K562 (cell line): Measurements from ENCODE around the gene LCN12. TPM values are rescaled to one million over a fixed set of nuclear protein-coding genes. Genes with fewer than 3 reads are reported as not detected.

Experiments used
- ATF2 ChIP-seq: sonication (generic); formaldehyde crosslinking; IDR thresholded peaks from 2 replicates; pipeline ENCODE4 v1.8.1; 2022; ENCODE audit warnings: missing genetic modification reagents
- BACH1 ChIP-seq: fragments of 200-800 bp; sonication (Bioruptor generic); IDR thresholded peaks from 2 replicates; pipeline ENCODE4 v1.6.1; 2016; ENCODE audit warnings: missing genetic modification characterization, missing compliant biosample characterization
- CBFB ChIP-seq: sonication (generic); formaldehyde crosslinking; IDR thresholded peaks from 2 replicates; pipeline ENCODE4 v1.4.0; 2020; ENCODE audit warnings: mild to moderate bottlenecking, missing genetic modification reagents
- CHD4 ChIP-seq: fragments of 200-600 bp; sonication (generic); IDR thresholded peaks from 3 replicates; pipeline ENCODE4 v1.6.1; 2012; ENCODE audit warnings: low read depth, mild to moderate bottlenecking, mixed read lengths, low read length, inconsistent platforms; ENCODE audit not compliant: insufficient read depth, insufficient replicate concordance, poor library complexity, severe bottlenecking
- EP300 ChIP-seq: IDR thresholded peaks from 2 replicates; pipeline ENCODE4 v1.6.1; 2012; ENCODE audit warnings: low read length, improper control_type of control experiment
- FIP1L1 ChIP-seq: fragments of 200-400 bp; formaldehyde crosslinking; IDR thresholded peaks from 2 replicates; pipeline ENCODE4 v1.6.1; 2018; ENCODE audit warnings: mild to moderate bottlenecking, low read depth, low read length; ENCODE audit not compliant: poor library complexity, severe bottlenecking
- HDAC1 ChIP-seq, 2 experiments: fragments of 450-650 bp; IDR thresholded peaks; 2 replicates each; pipeline ENCODE4 v1.6.1; 2016 to 2017; ENCODE audit warnings: inconsistent platforms in 1 of 2, mild to moderate bottlenecking in 1 of 2, moderate library complexity in 1 of 2
- HDAC6 ChIP-seq: IDR thresholded peaks from 2 replicates; pipeline ENCODE4 v1.6.1; 2012; ENCODE audit warnings: low read depth, mild to moderate bottlenecking, control low read depth, inconsistent platforms, low read length, moderate library complexity
- HMGN3 ChIP-seq: IDR thresholded peaks from 2 replicates; pipeline ENCODE4 v1.6.1; 2011; ENCODE audit warnings: borderline replicate concordance, low read depth, mild to moderate bottlenecking, mixed read lengths, low read length; ENCODE audit not compliant: insufficient read length; ENCODE audit errors: extremely low read depth
- KDM2B ChIP-seq: fragments of 250-450 bp; sonication (Bioruptor Pico); IDR thresholded peaks from 2 replicates; pipeline ENCODE4 v1.8.0; 2021; ENCODE audit warnings: mild to moderate bottlenecking, moderate library complexity
- KDM4B ChIP-seq, 2 experiments: fragments of 450-650 bp in 1 of 2; sonication (generic) in 1 of 2; IDR thresholded peaks; 2 replicates each; pipeline ENCODE4 v1.6.1; 2016 to 2017; ENCODE audit warnings: borderline replicate concordance in 2 of 2, antibody characterized with exemption in 1 of 2, low read depth in 1 of 2, mild to moderate bottlenecking in 1 of 2
- MBD2 ChIP-seq: sonication (generic); IDR thresholded peaks from 2 replicates; pipeline ENCODE4 v1.6.1; 2016; ENCODE audit warnings: low read depth, borderline replicate concordance
- PREB ChIP-seq: sonication (generic); formaldehyde crosslinking; IDR thresholded peaks from 2 replicates; pipeline ENCODE4 v1.8.1; 2023; ENCODE audit warnings: mild to moderate bottlenecking, missing genetic modification reagents
- SMAD1 ChIP-seq: fragments of 150-350 bp; IDR thresholded peaks from 2 replicates; pipeline ENCODE4 v1.6.1; 2014; ENCODE audit warnings: low read length, low read depth; ENCODE audit not compliant: partially characterized antibody
- TAL1 ChIP-seq: fragments of 450-650 bp; IDR thresholded peaks from 2 replicates; pipeline ENCODE4 v1.6.1; 2016; ENCODE audit warnings: mild to moderate bottlenecking
- ZC3H8 ChIP-seq: fragments of 450-650 bp; IDR thresholded peaks from 2 replicates; pipeline ENCODE4 v1.6.1; 2017
- ZNF77 ChIP-seq: fragments of 250-450 bp; sonication (Bioruptor Pico); IDR thresholded peaks from 2 replicates; pipeline ENCODE4 v1.5.0; 2020
- polyA plus RNA-seq, 8 experiments: library from polyadenylated mRNA; depleted of rRNA in 4 of 8; stranded (reverse) in 5 of 8; unstranded in 3 of 8; fragments of >200 nt; fragmentation: Nextera tagmentation in 2 of 8; fragmentation: Illumina TruSeq in 1 of 8; extraction: Ambion mirVana in 2 of 8; extraction: Trizol in 1 of 8; gene quantifications; 2 replicates each; pipeline versions ENCODE4 v1.2.1 to v1.2.3, GENCODE V29; 2011 to 2014; ENCODE audit warnings: inconsistent platforms in 1 of 8, missing spikeins in 1 of 8
- total RNA-seq, 7 experiments: library from RNA; depleted of rRNA in 6 of 7; stranded (reverse); fragments of >200 nt in 6 of 7; fragmentation: Illumina TruSeq in 2 of 7; extraction: Trizol in 2 of 7; gene quantifications; 2 replicates each; pipeline versions ENCODE4 v1.2.1 to v1.2.3, GENCODE V29; 2011 to 2021; ENCODE audit warnings: low replicate concordance in 1 of 7
- TF ChIP-seq, protein P1 (sequence below): sonication (generic); IDR thresholded peaks from 2 replicates; pipeline ENCODE4 v1.6.1; 2016
- TF ChIP-seq, protein P2 (sequence below), 3 experiments: fragments of 200-800 bp in 1 of 3; fragments of 250-450 bp in 1 of 3; fragments of 450-650 bp in 1 of 3; sonication (Bioruptor Pico) in 1 of 3; sonication (Bioruptor generic) in 1 of 3; formaldehyde crosslinking in 1 of 3; IDR thresholded peaks; 2 replicates each; pipeline versions ENCODE4 v1.6.1 to v1.8.0; 2016 to 2022; ENCODE audit warnings: mild to moderate bottlenecking in 2 of 3, missing genetic modification characterization in 2 of 3, missing compliant biosample characterization in 1 of 3, moderate library complexity in 1 of 3
- TF ChIP-seq, protein P3 (sequence below): IDR thresholded peaks from 2 replicates; pipeline ENCODE4 v1.6.1; 2016; ENCODE audit warnings: missing genetic modification characterization, missing compliant biosample characterization

Gene LCN12
- total and polyA plus RNA-seq, 9 of the 15 experiments (the other 6 are each of a cell fraction or from before 2014, with no cell fraction given) = 0.05 TPM; not detected in 8

- no peak for TF ChIP-seq CBFB (CRISPR knock-in tag)
- TF ChIP-seq PREB (CRISPR knock-in tag) = no peak
- no peak for TF ChIP-seq BACH1 (tag)
- TF ChIP-seq ATF2 (CRISPR knock-in tag) = no peak
- TF ChIP-seq, protein P1, sequence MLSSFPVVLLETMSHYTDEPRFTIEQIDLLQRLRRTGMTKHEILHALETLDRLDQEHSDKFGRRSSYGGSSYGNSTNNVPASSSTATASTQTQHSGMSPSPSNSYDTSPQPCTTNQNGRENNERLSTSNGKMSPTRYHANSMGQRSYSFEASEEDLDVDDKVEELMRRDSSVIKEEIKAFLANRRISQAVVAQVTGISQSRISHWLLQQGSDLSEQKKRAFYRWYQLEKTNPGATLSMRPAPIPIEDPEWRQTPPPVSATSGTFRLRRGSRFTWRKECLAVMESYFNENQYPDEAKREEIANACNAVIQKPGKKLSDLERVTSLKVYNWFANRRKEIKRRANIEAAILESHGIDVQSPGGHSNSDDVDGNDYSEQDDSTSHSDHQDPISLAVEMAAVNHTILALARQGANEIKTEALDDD = no peak
- TF ChIP-seq TAL1 = no peak
- no peak for TF ChIP-seq FIP1L1
- TF ChIP-seq HDAC1 (IDR thresholded peaks at IDR 0.05) = peak in 1 of 2 experiments; percentile 43; a peak in 1 of 4 replicates
- TF ChIP-seq HMGN3 = no peak
- no peak for TF ChIP-seq CHD4
- no peak for TF ChIP-seq KDM2B (CRISPR knock-in tag)
- 0 out of 2 replicates have a peak, but pooled peaks have one; percentile 17 for TF ChIP-seq MBD2
- no peak for TF ChIP-seq ZC3H8
- TF ChIP-seq, protein P2, sequence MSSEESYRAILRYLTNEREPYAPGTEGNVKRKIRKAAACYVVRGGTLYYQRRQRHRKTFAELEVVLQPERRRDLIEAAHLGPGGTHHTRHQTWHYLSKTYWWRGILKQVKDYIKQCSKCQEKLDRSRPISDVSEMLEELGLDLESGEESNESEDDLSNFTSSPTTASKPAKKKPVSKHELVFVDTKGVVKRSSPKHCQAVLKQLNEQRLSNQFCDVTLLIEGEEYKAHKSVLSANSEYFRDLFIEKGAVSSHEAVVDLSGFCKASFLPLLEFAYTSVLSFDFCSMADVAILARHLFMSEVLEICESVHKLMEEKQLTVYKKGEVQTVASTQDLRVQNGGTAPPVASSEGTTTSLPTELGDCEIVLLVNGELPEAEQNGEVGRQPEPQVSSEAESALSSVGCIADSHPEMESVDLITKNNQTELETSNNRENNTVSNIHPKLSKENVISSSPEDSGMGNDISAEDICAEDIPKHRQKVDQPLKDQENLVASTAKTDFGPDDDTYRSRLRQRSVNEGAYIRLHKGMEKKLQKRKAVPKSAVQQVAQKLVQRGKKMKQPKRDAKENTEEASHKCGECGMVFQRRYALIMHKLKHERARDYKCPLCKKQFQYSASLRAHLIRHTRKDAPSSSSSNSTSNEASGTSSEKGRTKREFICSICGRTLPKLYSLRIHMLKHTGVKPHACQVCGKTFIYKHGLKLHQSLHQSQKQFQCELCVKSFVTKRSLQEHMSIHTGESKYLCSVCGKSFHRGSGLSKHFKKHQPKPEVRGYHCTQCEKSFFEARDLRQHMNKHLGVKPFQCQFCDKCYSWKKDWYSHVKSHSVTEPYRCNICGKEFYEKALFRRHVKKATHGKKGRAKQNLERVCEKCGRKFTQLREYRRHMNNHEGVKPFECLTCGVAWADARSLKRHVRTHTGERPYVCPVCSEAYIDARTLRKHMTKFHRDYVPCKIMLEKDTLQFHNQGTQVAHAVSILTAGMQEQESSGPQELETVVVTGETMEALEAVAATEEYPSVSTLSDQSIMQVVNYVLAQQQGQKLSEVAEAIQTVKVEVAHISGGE (CRISPR knock-in tag; IDR thresholded peaks at IDR 0.05) = peak in 1 of 3 experiments; percentile 47; a peak in 1 of 6 replicates
- TF ChIP-seq SMAD1 = no peak
- TF ChIP-seq HDAC6 = no peak
- TF ChIP-seq, protein P3, sequence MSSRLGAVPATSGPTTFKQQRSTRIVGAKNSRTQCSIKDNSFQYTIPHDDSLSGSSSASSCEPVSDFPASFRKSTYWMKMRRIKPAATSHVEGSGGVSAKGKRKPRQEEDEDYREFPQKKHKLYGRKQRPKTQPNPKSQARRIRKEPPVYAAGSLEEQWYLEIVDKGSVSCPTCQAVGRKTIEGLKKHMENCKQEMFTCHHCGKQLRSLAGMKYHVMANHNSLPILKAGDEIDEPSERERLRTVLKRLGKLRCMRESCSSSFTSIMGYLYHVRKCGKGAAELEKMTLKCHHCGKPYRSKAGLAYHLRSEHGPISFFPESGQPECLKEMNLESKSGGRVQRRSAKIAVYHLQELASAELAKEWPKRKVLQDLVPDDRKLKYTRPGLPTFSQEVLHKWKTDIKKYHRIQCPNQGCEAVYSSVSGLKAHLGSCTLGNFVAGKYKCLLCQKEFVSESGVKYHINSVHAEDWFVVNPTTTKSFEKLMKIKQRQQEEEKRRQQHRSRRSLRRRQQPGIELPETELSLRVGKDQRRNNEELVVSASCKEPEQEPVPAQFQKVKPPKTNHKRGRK (tag) = no peak
- no peak for TF ChIP-seq EP300
- no peak for TF ChIP-seq KDM4B (IDR thresholded peaks at IDR 0.05; ENCODE audit: borderline replicate concordance in 2 of 2, low read depth in 1 of 2)
- TF ChIP-seq ZNF77 (CRISPR knock-in tag) = no peak
Measured at GRCh38 chr9:136964171-136964689, 12.2 kb downstream of the LCN12 start (continued).
